Stimulated activated CD8-positive, alpha-beta memory T cell treated with anti-CD3 and anti-CD28 coated beads, Interleukin-15, amount 100 ng/mL, for 48 hours (primary cell): ENCODE measurements around the gene ANAPC7.
"Not testable (repeated sequence)": the region's sequence is repeated elsewhere in the genome, so short reads cannot be mapped to it uniquely, and the experiment has no call there.

Source experiments
- DNase-seq, 2 donors: peaks; one replicate each; pipeline ENCODE4 v3.0.0-alpha.2; 2020; ENCODE audit warnings: low read depth in 2 of 2

Gene ANAPC7

DNA sequence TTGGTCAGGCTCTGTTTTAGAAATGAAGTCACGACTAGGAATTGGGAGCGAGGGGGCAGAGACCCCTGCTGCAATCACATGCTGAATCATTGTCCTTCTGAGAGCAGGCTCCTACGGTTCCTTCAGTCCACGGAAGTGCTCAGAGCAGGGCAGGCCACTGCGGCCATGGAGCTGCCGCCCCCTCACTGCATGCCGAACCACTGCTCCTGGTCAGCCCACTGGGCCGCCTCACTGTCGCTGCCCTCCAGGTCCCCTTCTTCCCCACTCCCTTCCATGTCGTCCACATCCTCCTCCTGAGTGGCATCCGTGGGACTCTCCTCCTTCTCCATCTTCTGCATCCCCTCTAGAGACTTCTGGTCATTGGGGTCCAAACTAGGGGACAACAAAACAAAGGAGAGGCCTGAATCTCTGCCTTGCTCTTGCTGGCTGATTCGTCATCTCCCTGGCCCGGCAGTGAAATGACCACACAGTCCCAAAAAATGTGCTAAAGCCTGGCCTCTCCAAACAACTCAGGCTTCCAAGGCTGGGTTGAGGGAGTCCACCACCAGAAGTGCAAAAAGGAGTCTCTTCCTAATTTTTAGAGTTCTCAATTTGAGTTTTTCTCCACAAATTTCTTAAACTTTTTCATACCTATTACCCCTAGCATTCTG lies 29.4 kb downstream of the ANAPC7 start:
- DNase-seq, result no peak

GRCh38 chr12:110373425-110373824 lies 30.1 kb downstream of the ANAPC7 start:
- no peak for DNase-seq

GRCh38 chr12:110373025-110373424 lies 30.5 kb downstream of the ANAPC7 start:
- DNase-seq, result no peak

DNA sequence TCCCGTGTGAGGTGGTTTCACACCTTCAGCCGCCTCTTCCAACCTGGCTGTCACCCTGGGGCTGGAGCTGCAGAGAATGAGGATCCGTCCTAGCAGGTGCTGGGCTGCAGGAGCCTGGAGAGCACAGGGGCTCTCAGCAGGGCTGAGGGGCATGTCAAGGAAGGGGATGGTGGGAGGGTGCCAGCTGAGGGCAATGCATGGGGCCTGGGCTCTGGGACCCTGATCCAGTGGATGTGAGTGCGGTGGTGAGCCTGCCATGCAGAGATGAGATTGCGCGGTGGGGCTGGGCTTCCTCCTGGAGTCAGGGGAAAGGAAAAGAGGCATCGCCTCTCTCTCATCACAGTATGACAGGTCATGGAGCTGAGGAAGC lies 31.5 kb downstream of the ANAPC7 start:
- no peak for DNase-seq

DNA sequence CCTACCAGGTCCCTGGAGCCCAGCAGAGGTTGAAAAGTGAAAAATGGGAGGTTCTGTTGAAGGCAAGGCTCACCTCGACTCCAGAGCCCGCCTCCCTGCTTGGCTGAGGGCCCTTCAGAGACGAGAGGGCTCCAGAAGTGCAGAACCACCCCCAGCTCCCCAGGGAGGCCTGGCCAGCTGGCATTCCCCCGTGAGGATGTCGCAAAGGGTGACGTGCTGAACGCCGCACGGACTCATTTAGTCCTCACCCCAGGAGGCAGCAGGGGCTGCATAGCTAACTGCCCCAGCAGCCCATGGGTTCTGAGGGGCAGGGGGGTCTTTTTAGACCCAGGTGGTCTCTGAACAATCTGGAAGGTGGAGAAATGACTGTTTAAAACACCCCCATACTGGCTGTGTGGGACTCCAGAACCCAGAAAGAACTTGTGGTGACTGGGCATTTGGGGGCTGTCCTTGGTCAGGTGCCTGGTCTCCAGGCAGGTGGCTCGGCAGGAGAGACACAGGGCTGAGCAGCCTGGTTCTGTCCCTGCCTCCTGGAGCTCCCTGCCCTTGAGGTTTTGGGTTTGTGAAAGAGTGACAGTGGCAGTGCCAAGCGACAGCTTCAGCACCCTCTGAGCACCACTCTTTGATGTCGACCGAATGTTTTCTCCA lies 32.0 kb downstream of the ANAPC7 start:
- DNase-seq, result no peak

GRCh38 chr12:110370732-110371231 lies 32.7 kb downstream of the ANAPC7 start:
- no peak for DNase-seq

DNA sequence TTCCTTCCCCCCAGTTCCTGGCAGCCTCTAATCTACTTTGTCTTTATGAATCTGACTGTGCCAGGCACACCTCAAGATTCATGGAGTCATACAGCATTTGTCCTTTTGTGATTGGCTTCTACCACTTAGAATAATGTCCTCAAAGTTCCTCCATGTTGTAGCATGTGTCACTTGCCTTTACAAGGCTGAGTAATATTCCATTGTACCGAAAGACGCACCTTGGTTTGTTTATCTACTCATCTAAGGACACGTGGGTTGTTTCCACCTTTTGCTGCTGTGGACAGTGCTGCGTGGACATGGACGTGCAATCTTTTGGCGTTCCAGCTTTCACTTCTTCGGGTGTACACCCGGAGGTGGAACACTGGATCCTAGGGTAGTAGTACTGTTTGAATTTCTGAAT lies 33.5 kb downstream of the ANAPC7 start:
- DNase-seq, result no peak

GRCh38 chr12:110367181-110367864 lies 36.2 kb downstream of the ANAPC7 start:
- no peak for DNase-seq

GRCh38 chr12:110366321-110367142 lies 37.0 kb downstream of the ANAPC7 start:
- no peak for DNase-seq

- no peak for DNase-seq
These were observed 37.8 kb downstream of the ANAPC7 start for GRCh38 chr12:110365489-110366320.

- no peak for DNase-seq
These were observed 42.3 kb downstream of the ANAPC7 start for GRCh38 chr12:110361216-110361615.

GRCh38 chr12:110358384-110359097 lies 45.0 kb downstream of the ANAPC7 start:
- not testable (repeated sequence) for DNase-seq

- no peak for DNase-seq
These were observed 48.4 kb downstream of the ANAPC7 start for GRCh38 chr12:110355073-110355472.

GRCh38 chr12:110354172-110354780 lies 49.2 kb downstream of the ANAPC7 start:
- no peak for DNase-seq

- no peak for DNase-seq
These were observed 50.1 kb downstream of the ANAPC7 start for GRCh38 chr12:110353211-110353965.

- no peak for DNase-seq
These were observed 51.1 kb downstream of the ANAPC7 start for GRCh38 chr12:110352401-110352800.

- DNase-seq, result no peak
These were observed 52.4 kb downstream of the ANAPC7 start for GRCh38 chr12:110351119-110351518.

DNA sequence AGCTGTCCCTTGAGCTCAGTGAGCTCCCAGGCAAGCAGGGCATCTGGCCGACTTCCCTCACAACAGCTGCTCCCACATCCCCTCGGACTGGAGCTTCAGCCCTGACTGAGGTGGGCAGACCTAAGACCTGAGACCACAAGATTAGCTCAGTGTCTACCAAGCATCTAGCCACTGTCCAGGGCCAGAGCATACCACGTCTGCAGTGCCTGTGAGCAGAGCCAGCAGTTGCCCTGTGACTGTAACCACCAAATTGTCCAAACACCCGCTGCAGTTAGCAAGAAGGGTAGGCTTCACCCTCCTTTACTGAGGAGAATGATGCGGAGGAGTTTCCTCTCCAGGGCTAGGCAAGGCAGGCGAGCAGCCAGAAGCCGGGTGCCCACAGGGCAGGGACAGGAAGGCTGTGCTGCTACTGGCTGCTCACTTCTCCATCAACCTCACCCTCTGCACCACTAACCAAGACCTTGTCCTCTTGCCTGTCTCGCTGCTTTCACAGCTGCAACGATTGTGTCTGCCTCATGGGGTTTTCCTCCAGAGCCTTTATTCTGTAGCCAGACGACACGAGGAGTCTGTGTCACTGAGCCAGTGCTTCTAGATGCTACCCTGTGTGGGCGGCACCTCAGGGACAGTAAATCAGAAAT lies 53.9 kb downstream of the ANAPC7 start:
- DNase-seq, result no peak

DNA sequence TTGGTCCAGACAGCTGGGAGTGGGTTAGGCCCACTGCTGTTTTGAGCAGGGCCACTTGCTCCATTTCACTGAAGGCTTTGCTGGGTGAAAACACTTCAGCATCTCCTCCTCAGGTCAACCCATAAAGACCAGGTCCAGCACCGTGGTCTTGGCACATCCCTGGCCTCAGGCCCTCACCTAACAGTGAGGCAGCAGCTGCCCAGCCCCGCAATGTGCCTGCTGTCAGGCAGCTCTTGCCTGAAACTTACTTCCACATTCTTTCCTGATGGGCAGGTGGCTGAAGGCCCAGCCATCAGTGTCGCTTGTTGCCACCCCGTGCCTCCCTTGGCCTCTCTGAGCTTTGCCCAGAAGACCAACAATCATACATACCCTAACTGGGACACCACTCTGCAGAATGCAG lies 54.4 kb downstream of the ANAPC7 start:
- no peak for DNase-seq
